Erythroblast (primary cell): ENCODE results near the gene IGSF23.

Source experiments
- GATA1 ChIP-seq: IDR thresholded peaks from 2 replicates; pipeline ENCODE4 v1.6.1; 2011; ENCODE audit warnings: low read depth, mild to moderate bottlenecking, control low read depth, low read length, moderate library complexity
- POLR2A ChIP-seq: IDR thresholded peaks from 2 replicates; pipeline ENCODE4 v1.6.1; 2011; ENCODE audit warnings: mild to moderate bottlenecking, low read length

DNA sequence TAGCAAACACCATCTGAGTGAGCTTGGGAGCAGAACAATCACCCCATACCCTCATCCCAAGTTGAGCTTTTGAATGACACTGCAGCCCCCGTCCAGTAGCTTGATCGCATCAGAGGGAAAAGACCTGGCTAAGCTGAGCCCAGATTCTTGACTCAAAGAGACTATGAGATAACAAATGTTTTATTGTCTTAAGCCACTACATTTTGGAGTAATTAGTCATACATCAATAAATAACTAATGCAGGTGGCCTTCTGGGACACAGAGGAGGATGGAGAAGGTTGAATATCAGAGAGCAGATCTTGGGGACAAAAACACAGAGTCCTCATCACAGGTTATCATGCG, 24.6 kb upstream of the IGSF23 start:
- TF ChIP-seq POLR2A (no peak), GATA1 (no peak)
